H9 (cell line): ENCODE measurements around the gene ACADM. TPM values are rescaled to one million over a fixed set of nuclear protein-coding genes. Genes with fewer than 3 reads are reported as not detected.

Experiments
- DNase-seq: peaks from one replicate; pipeline ENCODE4 v3.0.0-alpha.2; 2017
- H2AFZ ChIP-seq: one replicate; pipeline ENCODE4 v1.6.1; 2013; ENCODE audit warnings: mild to moderate bottlenecking, low read length, control low read depth, moderate library complexity
- H2AK5ac ChIP-seq: 2 replicates; pipeline ENCODE4 v1.6.1; 2013; ENCODE audit warnings: low read length, control low read depth, mixed read lengths; ENCODE audit not compliant: insufficient read length
- H2BK120ac ChIP-seq: one replicate; pipeline ENCODE4 v1.6.1; 2013; ENCODE audit warnings: low read depth, mild to moderate bottlenecking, low read length, control low read depth, inconsistent platforms; ENCODE audit not compliant: poor library complexity, severe bottlenecking
- H2BK12ac ChIP-seq: 2 replicates; pipeline ENCODE4 v1.6.1; 2013; ENCODE audit warnings: low read length, control low read depth, mixed read lengths, low read depth; ENCODE audit not compliant: insufficient read length
- H2BK15ac ChIP-seq: 2 replicates; pipeline ENCODE4 v1.6.1; 2013; ENCODE audit warnings: low read depth, low read length, control low read depth
- H2BK20ac ChIP-seq: one replicate; pipeline ENCODE4 v1.6.1; 2013; ENCODE audit warnings: low read depth, mild to moderate bottlenecking, low read length, control low read depth, inconsistent platforms; ENCODE audit not compliant: poor library complexity, severe bottlenecking
- H2BK5ac ChIP-seq: 2 replicates; pipeline ENCODE4 v1.6.1; 2013; ENCODE audit warnings: low read length, control low read depth, mixed read lengths; ENCODE audit not compliant: insufficient read length
- H3K14ac ChIP-seq: 2 replicates; pipeline ENCODE4 v1.6.1; 2013; ENCODE audit warnings: low read length, control low read depth; ENCODE audit not compliant: insufficient read depth
- H3K18ac ChIP-seq: 2 replicates; pipeline ENCODE4 v1.6.1; 2013; ENCODE audit warnings: low read depth, mild to moderate bottlenecking, mixed read lengths, low read length, control low read depth; ENCODE audit not compliant: insufficient read length
- H3K23ac ChIP-seq: 2 replicates; pipeline ENCODE4 v1.6.1; 2013; ENCODE audit warnings: low read length, control low read depth, mixed read lengths, low read depth; ENCODE audit not compliant: insufficient read length
- H3K23me2 ChIP-seq: 2 replicates; pipeline ENCODE4 v1.6.1; 2013; ENCODE audit warnings: low read depth, mild to moderate bottlenecking, mixed read lengths, low read length, control low read depth; ENCODE audit not compliant: insufficient read length, poor library complexity, severe bottlenecking
- H3K27ac ChIP-seq: 2 replicates; pipeline ENCODE4 v1.5.1; 2013; ENCODE audit warnings: low read length, control low read depth, mixed read lengths, low read depth; ENCODE audit not compliant: insufficient read length
- H3K27me3 ChIP-seq: 2 replicates; pipeline ENCODE4 v1.6.1; 2013; ENCODE audit warnings: low read length, control low read depth, inconsistent platforms; ENCODE audit not compliant: insufficient read depth
- H3K4ac ChIP-seq: 2 replicates; pipeline ENCODE4 v1.6.1; 2013; ENCODE audit warnings: low read depth, mild to moderate bottlenecking, control low read depth, inconsistent platforms, low read length, moderate library complexity
- H3K4me1 ChIP-seq: 2 replicates; pipeline ENCODE4 v1.6.1; 2013; ENCODE audit warnings: low read length, control low read depth, inconsistent platforms; ENCODE audit not compliant: insufficient read depth
- H3K4me2 ChIP-seq: 2 replicates; pipeline ENCODE4 v1.6.1; 2013; ENCODE audit warnings: low read length, control low read depth, mixed read lengths; ENCODE audit not compliant: insufficient read length, insufficient read depth
- H3K56ac ChIP-seq: 2 replicates; pipeline ENCODE4 v1.6.1; 2013; ENCODE audit warnings: low read depth, mild to moderate bottlenecking, mixed read lengths, low read length, control low read depth; ENCODE audit not compliant: insufficient read length
- H3K79me1 ChIP-seq: 2 replicates; pipeline ENCODE4 v1.6.1; 2013; ENCODE audit warnings: low read depth, mild to moderate bottlenecking, moderate library complexity, low read length, control low read depth, inconsistent platforms; ENCODE audit not compliant: insufficient read depth, poor library complexity, severe bottlenecking
- H3K79me2 ChIP-seq: 2 replicates; pipeline ENCODE4 v1.6.1; 2013; ENCODE audit warnings: low read length, control low read depth, inconsistent platforms; ENCODE audit not compliant: insufficient read depth
- H3K9ac ChIP-seq: 2 replicates; pipeline ENCODE4 v1.6.1; 2013; ENCODE audit warnings: low read length, control low read depth, mixed read lengths; ENCODE audit not compliant: insufficient read length; ENCODE audit errors: extremely low read depth
- H3K9me3 ChIP-seq: one replicate; pipeline ENCODE4 v1.6.1; 2013; ENCODE audit warnings: low read depth, low read length, inconsistent platforms; ENCODE audit not compliant: control insufficient read depth
- H3T11ph ChIP-seq: one replicate; pipeline ENCODE4 v1.6.1; 2013; ENCODE audit warnings: mild to moderate bottlenecking, low read length, control low read depth, inconsistent platforms
- H4K20me1 ChIP-seq: one replicate; pipeline ENCODE4 v1.6.1; 2013; ENCODE audit not compliant: control insufficient read depth, insufficient read length, insufficient read depth
- H4K5ac ChIP-seq: 2 replicates; pipeline ENCODE4 v1.6.1; 2013; ENCODE audit warnings: low read depth, mild to moderate bottlenecking, mixed read lengths, low read length, control low read depth; ENCODE audit not compliant: insufficient read length
- H4K8ac ChIP-seq: replicated peaks from 2 replicates; pipeline ENCODE4 v1.6.1; 2013; ENCODE audit warnings: low read length, control low read depth, mixed read lengths, low read depth; ENCODE audit not compliant: insufficient read length
- H4K91ac ChIP-seq: 2 replicates; pipeline ENCODE4 v1.6.1; 2013; ENCODE audit warnings: low read depth, mild to moderate bottlenecking, moderate library complexity, mixed read lengths, low read length, control low read depth; ENCODE audit not compliant: insufficient read length
- H3K27ac Mint-ChIP-seq, 3 experiments: 2 replicates in 2 of 3; 3 replicates in 1 of 3; pipeline ENCODE4 v1.8.0; 2020 to 2021; ENCODE audit warnings: mixed read lengths in 3 of 3, mild to moderate bottlenecking in 1 of 3, moderate library complexity in 1 of 3
- H3K27me3 Mint-ChIP-seq: 2 replicates; pipeline ENCODE4 v1.8.0; 2021; ENCODE audit warnings: low read depth, mild to moderate bottlenecking, moderate library complexity, mixed read lengths
- H3K36me3 Mint-ChIP-seq, 3 experiments: 2 replicates in 2 of 3; 3 replicates in 1 of 3; pipeline ENCODE4 v1.8.0; 2020 to 2021; ENCODE audit warnings: low read depth in 3 of 3, mixed read lengths in 3 of 3; ENCODE audit not compliant: insufficient read depth in 1 of 3
- H3K4me1 Mint-ChIP-seq, 2 experiments: 2 replicates each; pipeline ENCODE4 v1.8.0; 2020; ENCODE audit warnings: mixed read lengths in 2 of 2
- H3K4me3 Mint-ChIP-seq, 2 experiments: 2 replicates in 1 of 2; 3 replicates in 1 of 2; pipeline ENCODE4 v1.8.0; 2020 to 2021; ENCODE audit warnings: mild to moderate bottlenecking in 2 of 2, mixed read lengths in 2 of 2, moderate library complexity in 1 of 2
- H3K9me3 Mint-ChIP-seq, 2 experiments: 2 replicates in 1 of 2; 3 replicates in 1 of 2; pipeline ENCODE4 v1.8.0; 2020; ENCODE audit warnings: mild to moderate bottlenecking in 2 of 2, mixed read lengths in 2 of 2, moderate library complexity in 1 of 2
- WGBS: extraction: QIAGEN DNeasy Blood & Tissue Kit; methylation state at CpG from one replicate; pipeline ENCODE4 v1.1.7; 2013; ENCODE audit warnings: missing lambda C conversion rate, low lambda C conversion rate, mixed read lengths; ENCODE audit not compliant: insufficient read length; ENCODE audit errors: extremely low coverage; 5-methylcytosine and 5-hydroxymethylcytosine counted together
- total RNA-seq: library from RNA; stranded (reverse); gene quantifications from 2 replicates; pipeline ENCODE4 v1.2.1, GENCODE V29; 2021
- TF ChIP-seq, protein P1 (sequence below): fragments of 200-600 bp; sonication (generic); conservative IDR thresholded peaks from 3 replicates; pipeline ENCODE4 v1.8.0; 2021; ENCODE audit warnings: antibody characterized with exemption, mild to moderate bottlenecking

ACADM gene
- total RNA-seq, 1 experiment from 2014 or later, result 51.3 TPM

GRCh38 chr1:75796376-75797272, 72.1 kb downstream of the ACADM start, which contains the start of gene MSH4:
Gene MSH4 (plus strand): TSS chr1:75796882. CDS start chr1:75796986, 104 bp downstream.
- Histone ChIP-seq H3K9ac (no peak within 1 kb of the TSS), H3K18ac (no peak within 1 kb of the TSS), H3T11ph (no peak within 1 kb of the TSS), H3K14ac (no peak within 1 kb of the TSS; the same call in 1 of the 2 replicates), H3K79me2 (no peaks in the 10 kb centered on the region), H2BK20ac (no peak within 1 kb of the TSS), H2BK12ac (no peak within 1 kb of the TSS), H3K79me1 (no peaks in the 10 kb centered on the region), H4K5ac (peak within 1 kb of the TSS; percentile 43), H3K4ac (no peak within 1 kb of the TSS), H3K23me2 (no peaks in the 10 kb centered on the region), H3K27me3 (no peaks in the 10 kb centered on the region), H3K27ac (no peak within 1 kb of the TSS), H3K23ac (no peak within 1 kb of the TSS), H2BK120ac (no peak within 1 kb of the TSS), H4K20me1 (no peaks in the 10 kb centered on the region), H2AK5ac (no peak within 1 kb of the TSS), H3K4me2 (no peak within 1 kb of the TSS), H3K4me1 (no peaks in the 10 kb centered on the region), H3K56ac (no peak within 1 kb of the TSS), H2AFZ (no peak within 1 kb of the TSS), H4K91ac (no peak within 1 kb of the TSS), H4K8ac (no peak within 1 kb of the TSS), H2BK5ac (no peak within 1 kb of the TSS), H2BK15ac (no peak within 1 kb of the TSS), H3K9me3 (no peaks in the 10 kb centered on the region)
- Mint-ChIP-seq H3K27me3 (no peaks in the 10 kb centered on the region; the same call in 1 of the 2 replicates), H3K4me3 (no peak within 1 kb of the TSS), H3K9me3 (no peaks in the 10 kb centered on the region), H3K4me1 (peaks cover 0 to 7% of the 10 kb centered on the region in 2 experiments; a peak in 2 of 4 replicates), H3K27ac (peak within 1 kb of the TSS; percentile 16 to 49 (median 44); a peak in 5 of 7 replicates), H3K36me3 (peaks cover 30 to 68% (median 42%) of the 10 kb centered on the region in 3 experiments; a peak in 6 of 7 replicates)
- TF ChIP-seq, protein P1, sequence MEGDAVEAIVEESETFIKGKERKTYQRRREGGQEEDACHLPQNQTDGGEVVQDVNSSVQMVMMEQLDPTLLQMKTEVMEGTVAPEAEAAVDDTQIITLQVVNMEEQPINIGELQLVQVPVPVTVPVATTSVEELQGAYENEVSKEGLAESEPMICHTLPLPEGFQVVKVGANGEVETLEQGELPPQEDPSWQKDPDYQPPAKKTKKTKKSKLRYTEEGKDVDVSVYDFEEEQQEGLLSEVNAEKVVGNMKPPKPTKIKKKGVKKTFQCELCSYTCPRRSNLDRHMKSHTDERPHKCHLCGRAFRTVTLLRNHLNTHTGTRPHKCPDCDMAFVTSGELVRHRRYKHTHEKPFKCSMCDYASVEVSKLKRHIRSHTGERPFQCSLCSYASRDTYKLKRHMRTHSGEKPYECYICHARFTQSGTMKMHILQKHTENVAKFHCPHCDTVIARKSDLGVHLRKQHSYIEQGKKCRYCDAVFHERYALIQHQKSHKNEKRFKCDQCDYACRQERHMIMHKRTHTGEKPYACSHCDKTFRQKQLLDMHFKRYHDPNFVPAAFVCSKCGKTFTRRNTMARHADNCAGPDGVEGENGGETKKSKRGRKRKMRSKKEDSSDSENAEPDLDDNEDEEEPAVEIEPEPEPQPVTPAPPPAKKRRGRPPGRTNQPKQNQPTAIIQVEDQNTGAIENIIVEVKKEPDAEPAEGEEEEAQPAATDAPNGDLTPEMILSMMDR, result no peak
- no CpG with 5 or more reads among the region's 34 CpGs for WGBS
- DNase-seq, result peak; percentile 66
